ENCODE data around the gene CEACAM1. TPM values are rescaled to one million over a fixed set of nuclear protein-coding genes. Genes with fewer than 3 reads are reported as not detected.

CEACAM1 gene
- total and polyA plus RNA-seq, 3 donors from 2014 or later = 6.8 to 13.7 (median 12.7) TPM

DNA sequence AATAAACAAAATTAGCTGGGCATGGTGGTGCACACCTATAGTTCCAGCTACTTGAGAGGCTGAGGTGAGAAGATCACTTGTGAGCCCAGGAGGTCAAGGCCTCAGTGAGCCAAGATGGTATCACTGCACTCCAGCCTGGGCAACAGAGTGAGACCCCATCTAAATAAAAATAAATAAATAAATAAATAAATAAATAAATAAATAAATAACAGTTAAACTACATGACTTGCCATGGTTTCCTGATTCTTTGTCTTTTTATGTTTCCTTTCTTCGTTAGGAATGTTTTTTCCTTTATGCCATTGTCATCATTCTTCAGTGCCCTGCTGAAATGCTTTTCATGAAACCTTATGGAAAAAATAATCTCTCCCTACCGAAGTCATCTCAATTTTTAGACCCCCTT, 50.3 kb downstream of the CEACAM1 start:
- TF ChIP-seq, protein P1, sequence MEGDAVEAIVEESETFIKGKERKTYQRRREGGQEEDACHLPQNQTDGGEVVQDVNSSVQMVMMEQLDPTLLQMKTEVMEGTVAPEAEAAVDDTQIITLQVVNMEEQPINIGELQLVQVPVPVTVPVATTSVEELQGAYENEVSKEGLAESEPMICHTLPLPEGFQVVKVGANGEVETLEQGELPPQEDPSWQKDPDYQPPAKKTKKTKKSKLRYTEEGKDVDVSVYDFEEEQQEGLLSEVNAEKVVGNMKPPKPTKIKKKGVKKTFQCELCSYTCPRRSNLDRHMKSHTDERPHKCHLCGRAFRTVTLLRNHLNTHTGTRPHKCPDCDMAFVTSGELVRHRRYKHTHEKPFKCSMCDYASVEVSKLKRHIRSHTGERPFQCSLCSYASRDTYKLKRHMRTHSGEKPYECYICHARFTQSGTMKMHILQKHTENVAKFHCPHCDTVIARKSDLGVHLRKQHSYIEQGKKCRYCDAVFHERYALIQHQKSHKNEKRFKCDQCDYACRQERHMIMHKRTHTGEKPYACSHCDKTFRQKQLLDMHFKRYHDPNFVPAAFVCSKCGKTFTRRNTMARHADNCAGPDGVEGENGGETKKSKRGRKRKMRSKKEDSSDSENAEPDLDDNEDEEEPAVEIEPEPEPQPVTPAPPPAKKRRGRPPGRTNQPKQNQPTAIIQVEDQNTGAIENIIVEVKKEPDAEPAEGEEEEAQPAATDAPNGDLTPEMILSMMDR (IDR thresholded peaks at IDR 0.05) = no peak
- no peak for TF ChIP-seq POLR2A (IDR thresholded peaks at IDR 0.05)
- no peak for DNase-seq
- H3K4me3 ChIP-seq = no peak overlapping the region
- no peaks in the 10 kb centered on the region for H3K9me3 ChIP-seq
- H3K27ac ChIP-seq = no peak overlapping the region
- no peaks in the 10 kb centered on the region for H3K36me3 ChIP-seq (ENCODE audit: low read depth, missing control alignments)
- H3K27me3 ChIP-seq = no peaks in the 10 kb centered on the region
- 93 to 94% methylated on average over 2 of the region's 2 CpGs for WGBS, 2 donors
- intact Hi-C loops (cut with DNase I; ENCODE audit: low total_unique reads) = no loop called here
- H3K4me1 ChIP-seq = peaks cover 8% of the 10 kb centered on the region

DNA sequence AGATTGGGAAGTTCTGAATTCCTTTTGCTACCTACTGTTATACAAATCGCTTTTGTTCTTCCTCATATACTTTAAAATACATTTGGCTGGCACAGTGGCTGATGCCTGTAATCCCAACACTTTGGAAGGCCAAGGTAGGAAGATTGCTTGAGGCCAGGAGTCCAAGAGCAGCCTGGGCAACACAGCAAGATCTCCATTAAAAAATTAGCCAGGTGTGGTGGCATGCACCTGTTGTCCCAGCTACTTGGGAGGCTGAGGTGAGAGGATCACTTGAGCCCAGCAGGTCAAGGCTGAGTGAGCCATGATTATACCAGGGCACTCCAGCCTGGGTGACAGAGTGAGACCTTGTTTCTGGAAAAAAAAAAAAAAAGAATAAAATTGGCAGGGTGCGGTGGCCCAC, 51.2 kb downstream of the CEACAM1 start:
- H3K27ac ChIP-seq = no peak overlapping the region
- no peak overlapping the region for H3K4me3 ChIP-seq
- intact Hi-C loops (cut with DNase I; ENCODE audit: low total_unique reads) = no loop called here
- TF ChIP-seq, protein P1 (IDR thresholded peaks at IDR 0.05) = no peak
- TF ChIP-seq POLR2A (IDR thresholded peaks at IDR 0.05) = no peak
- peak; percentile 2 for DNase-seq
- no peaks in the 10 kb centered on the region for H3K27me3 ChIP-seq
- H3K36me3 ChIP-seq (ENCODE audit: low read depth, missing control alignments) = no peaks in the 10 kb centered on the region
- peaks cover 12% of the 10 kb centered on the region for H3K4me1 ChIP-seq
- H3K9me3 ChIP-seq = no peaks in the 10 kb centered on the region
- 93 to 95% methylated on average over 2 of the region's 2 CpGs for WGBS, 2 donors

DNA sequence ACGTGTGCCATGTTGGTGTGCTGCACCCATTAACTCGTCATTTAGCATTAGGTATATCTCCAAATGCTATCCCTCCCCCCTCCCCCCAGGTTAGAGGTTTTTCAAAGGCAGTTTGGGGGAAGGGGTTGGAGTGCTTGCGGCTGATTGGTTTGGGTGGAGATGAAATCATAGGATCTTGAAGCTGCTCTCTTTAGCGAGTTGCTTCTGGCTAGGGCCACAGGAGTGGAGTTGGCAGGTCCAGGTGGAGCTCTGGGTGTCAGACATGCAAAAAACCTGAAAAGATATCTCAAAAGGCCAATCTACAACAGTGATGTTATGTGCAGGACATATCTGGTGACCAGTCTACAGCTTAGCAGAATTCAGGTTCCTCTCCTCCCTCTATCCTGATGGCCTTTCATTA, 52.9 kb downstream of the CEACAM1 start:
- TF ChIP-seq POLR2A (IDR thresholded peaks at IDR 0.05) = no peak
- TF ChIP-seq, protein P1 (IDR thresholded peaks at IDR 0.05) = no peak
- Histone ChIP-seq H3K27me3 (no peaks in the 10 kb centered on the region), H3K36me3 (ENCODE audit: low read depth, missing control alignments) (no peaks in the 10 kb centered on the region), H3K9me3 (no peaks in the 10 kb centered on the region), H3K4me1 (peaks cover 7% of the 10 kb centered on the region), H3K4me3 (no peak overlapping the region), H3K27ac (peak overlapping the region; percentile 50 to 66)
- 78 to 81% methylated on average over 4 of the region's 4 CpGs for WGBS, 2 donors
- DNase-seq = peak; percentile 5
- intact Hi-C loops (cut with DNase I; ENCODE audit: low total_unique reads) = no loop called here

DNA sequence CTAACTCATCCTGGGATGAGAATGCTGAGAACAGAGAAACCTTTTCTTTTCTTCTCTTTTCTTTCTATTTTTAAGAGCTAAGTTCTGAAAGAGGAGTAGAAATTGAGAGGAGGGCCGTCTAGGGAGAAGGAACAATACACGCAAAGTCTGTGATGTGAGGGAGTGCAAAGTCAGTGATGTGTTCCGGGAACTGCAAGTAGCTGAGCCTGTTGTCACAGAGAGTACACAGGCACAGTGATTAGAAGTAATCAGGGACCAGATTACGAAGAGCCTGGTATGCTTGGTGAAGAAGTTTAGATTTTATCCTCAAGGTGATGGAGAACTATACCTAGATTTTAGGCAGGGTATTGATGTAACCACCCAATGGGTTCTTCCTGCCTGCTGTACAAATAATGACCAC, 53.5 kb downstream of the CEACAM1 start:
- Histone ChIP-seq H3K4me3 (no peak overlapping the region), H3K27me3 (no peaks in the 10 kb centered on the region), H3K36me3 (ENCODE audit: low read depth, missing control alignments) (no peaks in the 10 kb centered on the region), H3K4me1 (peaks cover 7% of the 10 kb centered on the region), H3K9me3 (no peaks in the 10 kb centered on the region), H3K27ac (peak overlapping the region; percentile 13 to 67)
- no peak for TF ChIP-seq POLR2A (IDR thresholded peaks at IDR 0.05)
- TF ChIP-seq, protein P1 (IDR thresholded peaks at IDR 0.05) = no peak
- WGBS, 2 donors = 43 to 65% methylated on average over 4 of the region's 4 CpGs
- DNase-seq = peak; percentile 67
- intact Hi-C loops (cut with DNase I; ENCODE audit: low total_unique reads) = no loop called here

DNA sequence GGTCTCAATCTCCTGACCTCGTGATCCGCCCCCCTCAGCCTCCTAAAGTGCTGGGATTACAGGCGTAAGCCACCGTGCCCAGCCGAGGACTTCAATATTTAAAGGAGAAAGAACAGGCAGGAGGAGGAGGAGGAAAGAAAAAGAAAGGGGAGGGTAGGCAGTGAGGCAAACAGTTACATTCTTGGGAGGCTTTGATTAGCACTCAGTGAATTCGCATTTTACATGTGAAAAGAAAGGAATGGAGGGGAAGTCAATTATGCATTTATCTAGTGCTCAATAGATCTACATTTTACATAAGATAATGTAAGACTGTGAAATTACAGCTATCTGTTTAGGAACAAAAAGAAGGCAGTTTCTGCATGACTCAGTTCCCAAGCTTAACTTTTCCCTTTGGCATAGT, 54.6 kb downstream of the CEACAM1 start:
- no peak for DNase-seq
- no peaks in the 10 kb centered on the region for H3K27me3 ChIP-seq
- peak overlapping the region; percentile 59 to 67 for H3K27ac ChIP-seq
- intact Hi-C loops (cut with DNase I; ENCODE audit: low total_unique reads) = no loop called here
- H3K36me3 ChIP-seq (ENCODE audit: low read depth, missing control alignments) = no peaks in the 10 kb centered on the region
- 39 to 50% methylated on average over 6 of the region's 6 CpGs for WGBS, 2 donors
- H3K4me3 ChIP-seq = no peak overlapping the region
- no peaks in the 10 kb centered on the region for H3K9me3 ChIP-seq
- H3K4me1 ChIP-seq = peaks cover 7% of the 10 kb centered on the region
- no peak for TF ChIP-seq POLR2A (IDR thresholded peaks at IDR 0.05)
- TF ChIP-seq, protein P1 (IDR thresholded peaks at IDR 0.05) = no peak
